ENCODE measurements around the gene WASF3. TPM values are rescaled to one million over a fixed set of nuclear protein-coding genes. Genes with fewer than 3 reads are reported as not detected.
"Not testable (repeated sequence)": the region's sequence is repeated elsewhere in the genome, so short reads cannot be mapped to it uniquely, and the experiment has no call there.

WASF3 gene
- polyA plus RNA-seq, 3 donors from 2014 or later, result 0.12 TPM; not detected in 2

DNA sequence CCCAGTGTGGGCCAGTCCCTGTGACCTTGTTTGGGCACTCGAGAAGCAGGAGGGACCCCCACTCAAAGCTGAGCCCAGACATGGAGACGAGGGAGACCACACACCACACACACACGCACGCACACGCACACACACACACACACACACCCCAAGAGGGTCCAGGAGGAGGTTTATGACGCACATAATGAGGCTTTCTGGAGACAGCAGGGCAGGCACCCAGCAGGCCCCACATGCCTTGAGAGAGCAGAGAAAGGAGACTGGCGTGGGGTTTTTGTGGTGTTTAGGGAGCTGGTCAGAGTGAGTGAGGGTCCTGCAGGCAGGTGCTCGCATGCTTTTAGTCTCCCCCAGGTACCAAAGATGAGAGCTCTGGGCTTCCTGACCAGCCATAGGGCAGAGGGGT lies 160.7 kb downstream of the WASF3 start:
- DNase-seq, result no peak
- Mint-ChIP-seq H3K9me3 (no peaks in the 10 kb centered on the region), H3K4me3 (no peak overlapping the region), H3K27ac (peak overlapping the region in 4 of 6 donors; percentile 12 to 50 (median 45)), H3K27me3 (ENCODE audit: low read depth in 3 of 3) (peaks cover 0 to 2% (median 0%) of the 10 kb centered on the region in 3 donors), H3K4me1 (peaks cover 35 to 41% of the 10 kb centered on the region in 2 donors), H3K36me3 (no peaks in the 10 kb centered on the region)

- peaks cover 0 to 2% (median 0%) of the 10 kb centered on the region in 3 donors for H3K27me3 Mint-ChIP-seq (ENCODE audit: low read depth in 3 of 3)
- H3K9me3 Mint-ChIP-seq, result no peaks in the 10 kb centered on the region
- H3K4me1 Mint-ChIP-seq, result peaks cover 35 to 42% of the 10 kb centered on the region in 2 donors
- no peaks in the 10 kb centered on the region for H3K36me3 Mint-ChIP-seq
- DNase-seq, result no peak
- H3K27ac Mint-ChIP-seq, result peak overlapping the region in 2 of 6 donors; percentile 11 to 69
- H3K4me3 Mint-ChIP-seq, result no peak overlapping the region
Observed at GRCh38 chr13:26718872-26719271, 161.4 kb downstream of the WASF3 start.

- Mint-ChIP-seq H3K9me3 (no peaks in the 10 kb centered on the region), H3K36me3 (no peaks in the 10 kb centered on the region), H3K27ac (peak overlapping the region; percentile 3 to 77 (median 58)), H3K4me1 (peaks cover 35 to 42% of the 10 kb centered on the region in 2 donors), H3K27me3 (ENCODE audit: low read depth in 3 of 3) (peaks cover 0 to 2% (median 0%) of the 10 kb centered on the region in 3 donors), H3K4me3 (peak overlapping the region in 1 of 5 donors; percentile 32)
- no peak for DNase-seq
Observed at GRCh38 chr13:26719356-26719945, 162.0 kb downstream of the WASF3 start.

DNA sequence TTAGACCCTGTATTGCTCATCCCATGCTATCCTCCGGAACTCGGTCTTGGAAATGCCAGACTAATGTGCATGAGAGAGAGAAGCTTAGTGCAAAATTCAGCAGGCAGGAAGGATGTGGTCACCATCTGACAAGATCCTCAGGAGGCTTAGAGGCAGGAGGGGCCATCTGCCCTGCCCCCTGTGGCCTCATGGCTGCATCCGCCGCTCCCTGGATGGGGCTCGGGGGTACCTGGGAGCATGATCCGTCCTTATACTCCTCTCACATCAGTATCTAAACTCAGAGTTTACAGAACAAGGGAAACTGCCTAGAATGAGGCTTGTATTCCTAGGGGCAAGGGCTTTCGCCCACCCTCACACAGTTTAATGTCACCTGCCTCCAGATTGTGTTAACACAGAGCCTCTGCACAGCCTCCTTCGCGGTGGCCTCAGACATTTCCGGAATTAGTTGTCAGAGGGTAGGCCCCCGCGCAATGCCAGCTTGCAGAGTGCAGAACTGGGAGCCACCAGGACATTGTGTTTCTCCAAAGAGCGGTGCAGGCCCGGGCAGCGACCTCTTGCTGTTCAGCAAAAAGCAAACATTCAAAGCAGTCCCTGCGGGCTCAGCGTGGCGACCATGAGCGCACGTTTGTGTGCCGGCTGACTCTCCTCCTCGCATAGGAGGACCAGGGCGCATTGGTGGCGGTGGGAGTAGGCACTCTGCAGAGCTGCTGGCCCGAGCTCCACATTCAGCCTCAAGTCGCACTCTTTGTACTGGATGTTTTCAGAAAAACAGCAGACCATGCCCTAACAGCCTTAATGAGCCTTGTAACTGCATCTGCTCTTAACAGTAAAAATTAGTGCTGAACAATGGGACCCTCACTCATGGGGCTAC lies 164.0 kb downstream of the WASF3 start:
- peak overlapping the region; percentile 58 to 91 (median 86) for H3K27ac Mint-ChIP-seq
- peaks cover 0 to 2% (median 0%) of the 10 kb centered on the region in 3 donors for H3K27me3 Mint-ChIP-seq (ENCODE audit: low read depth in 3 of 3)
- peak; percentile 43 to 51 (median 50) for DNase-seq
- peak overlapping the region; percentile 82 to 90 (median 86) for H3K4me3 Mint-ChIP-seq
- peaks cover 0 to 2% (median 0%) of the 10 kb centered on the region in 6 donors for H3K9me3 Mint-ChIP-seq
- no peaks in the 10 kb centered on the region for H3K36me3 Mint-ChIP-seq
- peaks cover 35 to 44% of the 10 kb centered on the region in 2 donors for H3K4me1 Mint-ChIP-seq

- peaks cover 0 to 2% (median 0%) of the 10 kb centered on the region in 3 donors for H3K27me3 Mint-ChIP-seq (ENCODE audit: low read depth in 3 of 3)
- no peak for DNase-seq
- H3K36me3 Mint-ChIP-seq, result no peaks in the 10 kb centered on the region
- H3K27ac Mint-ChIP-seq, result peak overlapping the region; percentile 58 to 91 (median 86)
- peak overlapping the region; percentile 82 to 90 (median 86) for H3K4me3 Mint-ChIP-seq
- peaks cover 0 to 2% (median 0%) of the 10 kb centered on the region in 6 donors for H3K9me3 Mint-ChIP-seq
- H3K4me1 Mint-ChIP-seq, result peaks cover 35 to 44% of the 10 kb centered on the region in 2 donors
Observed at GRCh38 chr13:26722321-26722720, 164.8 kb downstream of the WASF3 start.

DNA sequence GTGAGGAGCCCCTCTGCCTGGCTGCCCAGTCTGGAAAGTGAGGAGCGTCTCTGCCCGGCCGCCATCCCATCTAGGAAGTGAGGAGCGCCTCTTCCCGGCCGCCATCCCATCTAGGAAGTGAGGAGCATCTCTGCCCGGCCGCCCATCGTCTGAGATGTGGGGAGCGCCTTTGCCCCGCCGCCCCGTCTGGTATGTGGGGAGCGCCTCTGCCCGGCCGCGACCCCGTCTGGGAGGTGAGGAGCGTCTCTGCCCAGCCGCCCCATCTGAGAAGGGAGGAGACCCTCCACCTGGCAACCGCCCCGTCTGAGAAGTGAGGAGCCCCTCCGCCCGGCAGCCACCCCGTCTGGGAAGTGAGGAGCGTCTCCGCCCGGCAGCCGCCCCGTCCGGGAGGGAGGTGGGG lies 166.1 kb downstream of the WASF3 start:
- not testable (repeated sequence) for H3K36me3 Mint-ChIP-seq; H3K27ac Mint-ChIP-seq; H3K4me3 Mint-ChIP-seq; DNase-seq; H3K9me3 Mint-ChIP-seq; H3K27me3 Mint-ChIP-seq (ENCODE audit: low read depth in 3 of 3)
- H3K4me1 Mint-ChIP-seq, result peaks cover 44 to 54% of the 10 kb centered on the region in 2 donors

DNA sequence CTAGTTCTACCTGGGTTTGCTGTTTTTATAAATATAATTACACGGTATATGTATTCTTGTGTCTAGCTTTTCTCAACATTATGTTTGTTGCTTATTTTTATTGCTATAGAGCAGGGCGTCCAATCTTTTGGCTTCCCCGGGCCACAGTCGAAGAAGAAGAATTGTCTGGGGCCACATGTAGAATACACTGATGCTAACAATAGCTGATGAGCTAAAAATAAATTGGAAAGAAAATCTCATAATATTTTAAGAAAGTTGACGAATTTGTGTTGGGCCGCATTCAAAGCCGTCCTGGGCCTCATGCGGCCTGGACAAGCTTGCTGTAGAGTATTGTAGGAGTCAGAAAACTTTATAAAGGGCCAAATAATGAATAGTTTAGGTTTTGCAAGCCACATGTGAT lies 169.2 kb downstream of the WASF3 start:
- H3K4me1 Mint-ChIP-seq, result peaks cover 25 to 35% of the 10 kb centered on the region in 2 donors
- no peaks in the 10 kb centered on the region for H3K36me3 Mint-ChIP-seq
- H3K9me3 Mint-ChIP-seq, result peaks cover 0 to 2% (median 0%) of the 10 kb centered on the region in 6 donors
- no peak for DNase-seq
- H3K27ac Mint-ChIP-seq, result no peak overlapping the region
- H3K27me3 Mint-ChIP-seq (ENCODE audit: low read depth in 3 of 3), result peaks cover 0 to 3% (median 0%) of the 10 kb centered on the region in 3 donors
- H3K4me3 Mint-ChIP-seq, result no peak overlapping the region

DNA sequence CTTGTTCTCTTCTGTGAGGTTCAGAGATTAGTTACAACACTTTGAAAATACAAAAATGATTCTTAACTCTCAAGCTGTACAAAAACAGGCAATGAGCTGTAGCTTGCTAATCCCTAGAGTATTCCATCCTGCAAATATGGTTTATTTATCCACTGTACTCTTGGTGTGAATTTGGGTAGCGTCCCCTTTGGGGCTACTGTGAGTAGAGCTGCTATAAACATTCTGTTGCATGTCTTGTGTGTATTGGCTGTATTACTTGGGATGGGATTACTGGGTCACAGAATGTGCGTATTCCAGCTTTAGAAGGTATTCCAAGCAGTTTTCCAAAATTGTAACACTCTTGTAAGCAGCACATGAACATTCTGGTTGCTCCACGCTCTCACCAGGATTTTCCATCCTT lies 169.6 kb downstream of the WASF3 start:
- peaks cover 21 to 30% of the 10 kb centered on the region in 2 donors for H3K4me1 Mint-ChIP-seq
- H3K27me3 Mint-ChIP-seq (ENCODE audit: low read depth in 3 of 3), result peaks cover 0 to 5% (median 0%) of the 10 kb centered on the region in 3 donors
- no peak overlapping the region for H3K4me3 Mint-ChIP-seq
- peaks cover 0 to 2% (median 0%) of the 10 kb centered on the region in 6 donors for H3K9me3 Mint-ChIP-seq
- no peak for DNase-seq
- H3K27ac Mint-ChIP-seq, result no peak overlapping the region
- no peaks in the 10 kb centered on the region for H3K36me3 Mint-ChIP-seq

DNA sequence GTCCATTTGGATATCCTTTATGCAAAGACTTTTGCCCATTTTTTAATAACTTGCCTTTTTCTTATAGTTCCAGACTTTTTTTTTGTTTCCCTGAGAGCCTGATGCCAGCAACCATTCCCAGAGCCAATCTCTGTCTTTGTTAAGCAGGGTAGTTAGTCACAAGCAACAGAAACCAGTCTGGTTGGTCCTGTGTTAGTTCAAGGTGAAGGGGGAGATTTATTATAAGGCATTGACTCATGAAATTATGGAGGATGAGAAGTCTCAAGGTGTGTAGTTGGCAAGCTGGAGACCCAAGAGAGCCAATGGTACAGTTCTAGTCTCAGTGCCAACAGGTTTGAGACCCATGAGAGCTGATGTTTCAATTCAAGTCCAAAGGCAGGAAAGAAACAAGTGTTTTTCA lies 170.2 kb downstream of the WASF3 start:
- peaks cover 0 to 2% (median 0%) of the 10 kb centered on the region in 6 donors for H3K9me3 Mint-ChIP-seq
- H3K27ac Mint-ChIP-seq, result peak overlapping the region in 1 of 6 donors; percentile 33
- no peak for DNase-seq
- peaks cover 16 to 25% of the 10 kb centered on the region in 2 donors for H3K4me1 Mint-ChIP-seq
- H3K27me3 Mint-ChIP-seq (ENCODE audit: low read depth in 3 of 3), result peaks cover 0 to 5% (median 0%) of the 10 kb centered on the region in 3 donors
- no peaks in the 10 kb centered on the region for H3K36me3 Mint-ChIP-seq
- H3K4me3 Mint-ChIP-seq, result no peak overlapping the region

DNA sequence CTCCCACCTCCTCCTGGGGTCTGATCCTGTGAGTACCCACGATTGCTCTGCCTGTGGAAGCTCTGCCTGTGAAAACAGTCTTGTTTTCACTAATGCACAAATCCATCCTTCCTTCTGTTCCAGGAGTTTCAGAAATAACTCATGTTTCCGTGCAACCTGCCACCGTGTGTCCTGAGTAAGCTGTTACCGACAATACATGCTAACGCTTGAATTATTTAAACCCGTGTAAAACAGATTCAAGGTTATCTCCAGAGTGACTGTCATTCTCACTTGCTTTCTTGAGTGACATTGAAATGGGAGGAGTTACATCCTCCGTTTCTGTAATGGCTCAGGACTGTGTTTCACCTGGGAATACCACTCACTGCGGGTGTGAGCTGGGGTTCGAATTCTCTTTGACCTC lies 178.2 kb downstream of the WASF3 start:
- H3K36me3 Mint-ChIP-seq, result peaks cover 4 to 7% (median 5%) of the 10 kb centered on the region in 3 donors
- H3K4me1 Mint-ChIP-seq, result no peaks in the 10 kb centered on the region
- peaks cover 0 to 10% (median 0%) of the 10 kb centered on the region in 3 donors for H3K27me3 Mint-ChIP-seq (ENCODE audit: low read depth in 3 of 3)
- no peak overlapping the region for H3K27ac Mint-ChIP-seq
- H3K9me3 Mint-ChIP-seq, result peaks cover 6 to 17% (median 12%) of the 10 kb centered on the region in 6 donors
- H3K4me3 Mint-ChIP-seq, result no peak overlapping the region
- DNase-seq, result no peak

Other genes with a start within 250 kb of the WASF3 start
- under 1 TPM in 1 of 3 donors, not detected in 2; 0.11 TPM for gene GPR12, start 203.1 kb downstream of the WASF3 start, polyA plus RNA-seq

Data from immature natural killer cell (primary cell).